Umbilical cord (tissue), 2 donors: ENCODE data around the gene CHD1L. TPM values are rescaled to one million over a fixed set of nuclear protein-coding genes. Genes with fewer than 3 reads are reported as not detected.
A peak's percentile ranks its signal among the peaks of the same experiment; 100 is the strongest.
"Not testable (repeated sequence)": the region's sequence is repeated elsewhere in the genome, so short reads cannot be mapped to it uniquely, and the experiment has no call there.

ENCODE experiments used
- DNase-seq: peaks from one replicate; pipeline ENCODE4 v3.0.0-alpha.2; 2015; ENCODE audit warnings: low spot score
- total RNA-seq: library from RNA; depleted of rRNA; stranded (reverse); fragments of >200 nt; gene quantifications from one replicate; pipeline ENCODE4 v1.2.3, GENCODE V29; 2014; ENCODE audit warnings: low replicate concordance; ENCODE audit not compliant: insufficient read depth

Gene CHD1L
- total RNA-seq, 1 donor from 2014 or later: 10.1 TPM

DNA sequence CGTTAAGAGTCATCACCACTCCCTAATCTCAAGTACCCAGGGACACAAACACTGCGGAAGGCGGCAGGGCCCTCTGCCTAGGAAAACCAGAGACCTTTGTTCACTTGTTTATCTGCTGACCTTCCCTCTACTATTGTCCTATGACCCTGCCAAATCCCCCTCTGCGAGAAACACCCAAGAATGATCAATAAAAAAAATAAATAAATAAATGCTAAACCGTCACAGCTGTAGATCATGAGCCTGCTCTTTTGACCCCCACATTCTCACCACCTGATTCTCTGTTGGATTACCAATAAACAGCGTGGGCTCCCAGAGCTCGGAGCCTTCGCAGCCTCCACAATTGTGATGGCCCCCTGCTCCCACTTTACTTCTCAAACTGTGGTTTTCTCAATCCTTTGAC, 8.6 kb upstream of the CHD1L start:
- DNase-seq: not testable (repeated sequence)

DNA sequence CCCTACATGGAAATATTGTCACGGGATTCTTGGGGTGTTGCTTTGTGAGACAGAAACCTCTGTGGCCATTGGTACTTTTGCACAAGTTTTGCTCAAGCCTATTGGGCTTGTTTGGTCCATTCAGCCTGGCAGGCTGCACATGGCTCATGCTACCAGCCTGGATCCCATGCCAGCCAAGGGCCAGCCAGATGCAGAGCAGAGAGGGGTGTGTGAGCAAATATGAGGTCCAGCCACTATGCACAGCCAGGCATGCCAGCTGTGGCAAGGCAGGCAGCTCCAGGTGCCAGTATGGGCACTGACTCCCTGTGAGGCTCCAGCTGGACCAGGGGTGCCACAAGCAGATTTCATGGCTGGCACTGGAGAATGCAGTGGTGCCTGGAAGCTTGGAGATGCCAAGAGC, 6.7 kb upstream of the CHD1L start:
- DNase-seq: no peak

DNA sequence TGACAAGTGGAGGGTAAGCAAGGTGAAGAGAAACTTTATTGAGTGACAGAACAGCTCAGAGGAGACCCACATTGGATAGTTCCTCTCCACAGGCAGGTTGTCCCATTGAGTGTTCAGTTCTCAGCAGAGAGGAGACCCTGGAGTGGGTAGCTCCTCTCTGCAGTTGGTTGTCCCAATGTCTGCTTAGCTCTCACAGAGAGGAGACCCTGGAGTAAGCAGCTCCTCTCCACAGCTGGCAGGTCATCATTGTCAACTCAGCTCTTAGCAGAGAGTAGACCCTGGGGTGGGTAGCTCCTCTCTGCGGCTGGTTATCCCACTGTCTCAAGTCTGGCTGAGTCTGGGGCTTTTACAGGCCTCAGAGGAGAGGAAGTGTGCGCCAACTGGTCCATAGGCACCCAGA, 6.0 kb upstream of the CHD1L start:
- DNase-seq: no peak

DNA sequence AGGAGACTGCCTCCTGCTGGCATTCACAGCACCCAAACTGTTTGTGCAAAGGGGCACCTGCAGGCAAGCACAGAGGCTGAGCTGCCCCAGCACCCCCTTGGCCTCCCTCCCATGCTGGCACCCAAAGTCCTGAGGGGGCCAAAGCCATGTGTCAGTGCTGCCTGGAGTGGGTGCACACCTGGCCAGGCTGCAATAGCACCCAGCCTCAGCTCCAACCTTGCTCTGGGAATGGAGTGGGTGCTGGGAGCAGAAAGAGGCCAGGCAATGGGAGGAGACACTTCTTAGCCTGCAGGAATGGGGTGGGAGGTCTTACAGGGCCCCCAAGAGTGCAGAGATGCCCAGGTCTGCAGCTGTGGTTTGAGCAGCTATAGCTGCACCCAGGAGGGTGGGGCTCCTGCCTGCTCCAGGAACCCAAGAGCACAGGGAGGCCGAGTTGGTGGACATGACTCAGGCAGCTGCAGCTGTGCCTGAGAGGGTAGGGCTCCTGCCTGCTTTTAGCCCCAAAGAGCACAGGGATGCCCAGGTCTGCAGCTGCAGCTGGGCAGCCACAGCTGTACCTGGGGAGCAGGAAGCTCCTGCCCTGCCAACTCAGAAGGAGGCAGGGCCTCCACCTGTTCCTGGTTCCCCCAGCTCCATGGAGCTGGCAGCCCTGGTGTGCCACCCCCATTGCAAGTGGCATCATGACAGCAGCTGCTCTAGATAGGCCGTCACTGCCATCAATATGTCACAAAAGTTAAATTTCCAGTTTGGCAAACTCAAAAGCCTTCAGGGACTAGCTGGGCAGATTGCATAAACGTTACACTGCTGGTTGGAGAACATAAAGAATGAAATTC, 5.3 kb upstream of the CHD1L start:
- DNase-seq: no peak

DNA sequence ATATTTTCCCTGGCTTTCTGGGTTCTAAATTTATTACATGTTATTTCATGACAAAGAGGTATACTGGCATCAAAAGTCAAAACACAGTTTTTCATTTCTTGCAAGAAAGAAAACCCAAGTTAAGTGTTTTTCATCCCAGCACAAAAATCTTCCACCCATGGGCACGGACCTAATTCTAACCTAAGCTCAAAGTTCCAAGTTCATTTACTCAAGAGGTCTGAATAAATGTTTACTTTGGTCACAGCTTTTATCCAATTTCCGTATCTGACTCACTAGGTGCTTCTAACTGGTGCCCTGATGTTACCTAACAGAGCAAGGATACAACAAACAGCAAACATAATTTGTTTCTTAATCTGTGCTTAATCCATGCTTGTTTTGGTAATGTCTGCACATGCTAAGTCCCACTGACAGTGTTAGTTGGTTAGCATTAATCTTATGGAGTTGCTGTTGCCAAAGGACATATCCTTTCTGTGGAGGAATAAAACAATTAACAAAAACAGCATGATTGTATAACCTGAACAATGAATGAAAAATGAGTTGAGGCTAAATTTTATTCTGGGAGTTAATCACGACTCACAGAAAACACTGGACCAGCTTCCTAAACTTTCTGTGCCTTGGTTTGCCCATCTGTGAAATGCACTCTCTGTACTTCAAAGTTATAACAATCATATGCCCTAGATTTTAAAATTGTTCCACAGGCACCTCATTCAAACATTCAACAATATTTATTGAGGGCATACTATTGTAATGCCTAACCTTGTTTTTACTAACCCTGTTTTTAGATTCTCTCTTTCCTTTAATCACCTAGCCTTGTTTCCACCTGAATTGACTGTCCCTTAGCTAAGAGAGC, 4.2 kb upstream of the CHD1L start:
- DNase-seq: no peak

DNA sequence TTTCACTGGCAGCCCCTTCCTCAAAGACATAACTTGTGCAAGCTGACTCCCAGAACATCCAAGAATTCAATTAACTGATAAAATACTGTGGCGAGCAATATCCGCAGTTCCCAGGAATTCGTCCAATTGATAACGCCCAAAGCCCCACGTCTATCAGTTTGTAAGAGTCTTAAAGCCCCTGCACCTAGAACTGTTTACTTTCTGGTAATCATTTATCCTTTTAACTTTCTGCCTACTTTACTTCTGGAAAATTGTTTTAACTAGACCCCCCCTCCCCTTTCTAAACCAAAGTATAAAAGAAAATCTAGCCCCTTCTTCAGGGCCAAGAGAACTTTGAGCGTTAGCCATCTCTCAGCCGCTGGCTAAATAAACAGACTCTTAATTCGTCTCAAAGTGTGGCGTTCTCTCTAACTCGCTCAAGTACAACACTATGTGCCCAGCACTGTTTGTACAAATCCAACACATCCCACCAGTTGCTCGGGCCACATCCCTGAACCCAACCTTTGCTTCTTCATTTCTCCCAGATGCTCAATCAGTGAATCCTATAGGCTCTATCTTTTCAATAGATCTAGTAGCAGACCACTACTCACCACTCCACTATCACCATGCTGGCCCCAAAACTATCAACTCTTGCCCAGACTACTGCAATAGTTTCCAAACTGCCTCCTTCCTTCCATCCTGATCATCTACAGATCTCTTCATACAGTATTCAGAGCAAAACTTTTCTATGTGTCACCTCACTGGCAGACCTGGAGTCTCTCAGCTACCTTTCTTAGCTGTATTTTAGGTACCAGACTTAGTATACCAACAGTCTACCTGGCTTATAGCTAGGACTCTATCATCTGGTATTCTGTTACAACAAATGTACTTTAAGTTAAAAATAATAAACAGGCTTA, 3.3 kb upstream of the CHD1L start:
- DNase-seq: no peak

DNA sequence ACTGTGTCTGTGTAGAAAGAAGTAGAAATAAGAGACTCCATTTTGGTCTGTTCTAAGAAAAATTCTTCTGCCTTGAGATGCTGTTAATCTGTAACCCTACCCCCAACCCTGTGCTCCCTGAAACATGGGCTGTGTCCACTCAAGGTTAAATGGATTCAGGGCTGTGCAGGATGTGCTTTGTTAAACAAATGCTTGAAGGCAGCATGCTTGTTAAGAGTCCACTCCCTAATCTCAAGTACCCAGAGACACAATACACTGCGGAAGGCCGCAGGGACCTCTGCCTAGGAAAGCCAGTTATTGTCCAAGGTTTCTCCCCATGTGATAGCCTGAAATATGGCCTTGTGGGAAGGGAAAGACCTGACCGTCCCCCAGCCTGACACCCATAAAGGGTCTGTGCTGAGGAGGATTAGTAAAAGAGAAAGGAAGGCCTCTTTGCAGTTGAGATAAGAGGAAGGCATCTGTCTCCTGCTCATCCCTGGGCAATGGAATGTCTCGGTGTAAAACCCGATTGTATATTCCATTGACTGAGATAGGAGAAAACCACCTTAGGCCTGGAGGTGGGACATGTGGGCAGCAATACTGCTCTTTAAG, 2.3 kb upstream of the CHD1L start:
- not testable (repeated sequence) for DNase-seq

DNA sequence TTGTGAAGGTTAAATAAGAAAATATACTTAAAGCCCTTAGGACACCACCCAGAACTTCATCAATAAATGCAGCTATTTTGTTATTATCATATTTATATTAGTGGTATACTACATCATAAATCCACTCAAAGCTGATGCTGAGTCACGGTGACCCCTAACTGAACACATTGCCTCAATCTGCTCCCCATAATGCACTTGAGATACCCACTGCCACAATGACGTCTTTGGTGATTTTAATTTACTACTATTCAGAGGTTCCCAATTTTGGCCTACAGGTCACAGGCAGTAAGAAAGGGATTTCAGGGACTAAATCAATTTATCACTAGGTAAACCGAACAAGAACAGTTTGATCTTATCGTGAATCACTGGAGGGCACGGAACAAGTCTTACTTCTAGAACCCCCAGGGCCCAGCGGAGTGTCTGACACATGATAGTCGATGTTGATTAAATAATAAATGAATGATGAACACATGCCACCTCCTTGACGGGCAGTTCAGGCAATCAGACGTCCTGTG, 493 bp upstream of the CHD1L start:
- DNase-seq: no peak

DNA sequence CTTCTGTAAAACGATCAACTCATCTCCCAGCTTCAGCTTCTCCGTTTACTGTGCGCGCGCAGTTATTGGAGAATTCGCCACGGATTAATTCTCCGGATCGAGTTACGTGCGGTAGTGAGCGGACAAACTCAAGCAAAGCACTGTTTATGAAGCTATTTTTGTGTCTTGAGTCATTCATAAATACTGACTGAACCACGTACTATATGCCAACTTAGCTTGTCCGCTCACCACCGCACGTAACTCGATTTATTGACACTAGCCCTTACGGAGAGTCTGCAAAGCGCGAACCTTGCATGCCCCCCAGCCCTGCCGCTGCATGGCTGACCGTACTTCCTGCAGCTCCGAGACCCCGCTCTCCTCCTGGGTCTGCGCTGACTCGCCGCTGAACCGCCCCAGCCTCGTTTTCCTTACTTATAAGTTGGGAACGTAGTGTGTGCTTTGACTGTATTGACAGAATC, 773 bp downstream of the CHD1L start:
- no peak for DNase-seq

DNA sequence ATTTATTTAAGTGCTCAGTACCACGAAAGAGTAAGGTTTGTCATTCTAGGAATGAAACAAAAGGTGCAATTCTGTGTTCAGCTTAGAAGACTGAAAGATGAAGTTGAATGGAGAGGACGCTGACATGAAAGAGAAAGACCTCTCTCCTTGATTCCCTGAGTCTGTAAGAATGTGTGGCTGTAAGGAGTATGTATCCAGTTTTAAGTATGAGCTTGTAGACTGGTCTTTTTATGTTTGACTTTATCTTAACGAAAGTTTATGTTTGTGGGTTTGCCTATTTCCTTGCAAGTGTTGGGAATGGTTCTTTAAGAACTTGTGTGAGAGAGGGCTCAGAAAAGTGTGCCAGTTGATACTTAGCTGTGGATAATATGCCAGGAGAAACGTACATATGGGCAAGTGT, 1.4 kb downstream of the CHD1L start:
- peak; percentile 6 for DNase-seq

DNA sequence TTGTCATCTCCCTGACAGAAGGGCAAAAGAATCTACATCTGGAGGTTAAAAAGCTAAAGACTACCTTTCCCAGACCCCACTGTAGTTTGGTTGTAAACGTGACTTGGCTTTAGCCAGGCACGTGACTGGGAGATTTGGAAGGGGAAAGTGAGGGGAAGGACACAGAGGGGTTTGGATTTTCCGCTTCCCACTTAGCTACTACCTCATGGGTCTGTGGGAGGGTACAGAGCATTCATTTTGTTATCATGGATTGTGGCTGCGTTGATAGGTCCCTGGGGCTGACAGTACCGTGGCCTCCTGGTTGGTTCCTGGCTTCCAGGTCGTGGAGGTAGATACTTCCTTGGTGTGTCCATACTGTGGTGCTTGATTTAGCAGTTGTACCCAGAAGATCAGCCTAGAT, 2.6 kb downstream of the CHD1L start:
- no peak for DNase-seq

DNA sequence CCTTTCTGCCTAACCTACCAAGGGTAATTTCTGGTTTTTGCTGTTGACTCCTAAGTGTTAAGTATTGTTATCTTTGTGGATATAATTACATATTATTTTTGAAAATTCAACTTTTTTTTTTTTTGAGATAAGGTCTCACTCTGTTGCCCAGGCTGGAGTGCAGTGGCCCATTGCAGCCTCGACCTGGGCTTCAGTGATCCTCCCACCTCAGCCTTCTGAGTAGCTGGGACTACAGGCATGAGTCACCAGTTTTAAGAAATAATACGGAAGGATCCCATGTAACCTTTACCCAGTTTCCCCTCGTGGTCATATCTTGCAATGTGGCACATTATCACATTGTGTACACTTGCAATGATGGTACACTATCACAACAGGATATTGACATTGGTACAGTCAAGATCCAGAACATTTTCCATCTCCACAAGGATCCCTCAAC, 3.1 kb downstream of the CHD1L start:
- DNase-seq: no peak

DNA sequence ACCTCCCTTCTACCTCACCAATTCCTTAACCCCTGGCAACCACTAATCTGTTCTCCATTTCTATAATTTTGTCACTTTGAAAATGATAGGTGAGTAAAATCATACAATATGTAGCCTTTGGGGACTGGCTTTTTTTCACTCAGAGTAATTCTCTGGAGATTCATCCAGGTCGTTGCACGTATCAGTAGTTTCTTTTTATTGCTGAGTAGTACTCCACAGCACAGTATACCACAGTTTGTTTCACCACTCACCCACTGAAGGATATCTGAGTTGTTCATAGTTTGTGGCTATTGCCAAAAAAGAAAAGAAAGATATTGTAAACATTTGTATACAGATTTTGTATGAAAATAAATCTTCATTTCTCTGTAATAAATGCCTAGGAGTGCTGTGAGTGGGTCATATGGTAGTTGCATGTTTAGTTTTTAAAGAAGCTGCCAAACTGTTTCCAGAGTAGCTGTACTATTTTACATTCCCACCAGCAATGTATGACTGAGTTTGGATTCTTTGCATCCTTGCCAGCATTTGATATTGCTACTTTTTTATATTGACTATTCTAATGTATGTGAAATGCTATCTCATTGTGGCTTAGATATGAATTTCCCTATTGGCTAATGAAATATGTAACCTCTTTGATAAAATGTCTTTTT, 3.7 kb downstream of the CHD1L start:
- no peak for DNase-seq

DNA sequence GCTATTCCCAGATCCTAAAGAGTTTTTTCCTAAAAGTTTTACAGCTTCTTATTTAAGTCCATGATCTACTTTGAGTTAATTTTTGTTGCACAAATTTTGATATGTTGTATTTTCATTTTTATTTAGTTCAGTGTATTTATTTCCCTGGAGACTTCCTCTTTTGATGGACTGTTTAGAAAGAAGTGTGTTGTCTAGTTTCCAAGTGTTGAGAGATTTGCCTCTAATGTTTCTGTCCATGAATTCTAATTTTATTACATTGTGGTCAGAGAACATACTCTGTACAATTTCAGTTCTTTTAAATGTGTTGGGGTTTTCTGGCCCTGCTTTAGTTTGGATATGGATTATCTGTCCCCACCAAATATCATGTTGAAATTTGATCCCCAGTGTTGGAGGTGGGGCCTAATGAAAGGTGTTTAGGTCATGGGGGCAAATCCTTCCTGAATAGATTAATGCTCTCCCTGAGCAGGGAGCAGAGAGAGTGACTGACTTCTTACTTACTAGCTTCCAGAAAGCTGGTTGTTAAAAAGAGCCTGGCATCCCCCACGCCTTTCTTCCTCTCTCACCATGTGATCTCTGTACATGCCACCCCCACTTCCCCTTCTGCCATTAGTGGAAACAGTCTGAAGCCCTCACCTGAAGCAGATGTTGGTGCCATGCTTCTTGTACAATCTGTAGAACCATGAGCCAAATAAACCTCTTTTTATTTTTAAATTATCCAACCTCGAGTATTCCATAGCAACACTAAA, 4.6 kb downstream of the CHD1L start:
- DNase-seq: peak; percentile 8

DNA sequence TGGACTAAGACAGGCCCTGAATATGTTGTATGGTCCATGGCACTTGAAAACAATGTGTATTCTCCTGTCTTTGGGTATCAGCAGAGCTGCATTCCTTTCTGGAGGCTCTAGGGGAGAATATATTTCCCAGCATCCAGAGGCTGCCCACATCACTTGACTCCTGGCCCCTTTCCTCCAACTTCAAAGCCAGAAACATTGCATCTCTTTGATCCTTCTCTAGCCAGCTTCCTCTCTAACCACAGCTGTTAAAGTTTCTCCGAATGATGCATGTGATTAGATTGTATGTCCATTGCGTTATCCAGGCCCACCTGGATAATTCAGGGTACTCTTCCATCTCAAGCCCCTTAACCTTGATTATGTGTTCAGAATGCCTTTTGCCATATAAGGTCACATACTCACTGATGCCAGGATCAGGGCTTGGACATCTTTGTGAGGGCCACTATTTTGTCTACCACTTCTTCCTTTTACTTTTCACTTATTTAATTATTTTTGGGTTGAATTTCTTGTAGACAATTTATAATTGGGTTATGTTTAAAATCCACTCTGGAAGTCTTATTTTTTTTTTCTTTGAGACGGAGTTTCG, 5.3 kb downstream of the CHD1L start:
- no peak for DNase-seq

DNA sequence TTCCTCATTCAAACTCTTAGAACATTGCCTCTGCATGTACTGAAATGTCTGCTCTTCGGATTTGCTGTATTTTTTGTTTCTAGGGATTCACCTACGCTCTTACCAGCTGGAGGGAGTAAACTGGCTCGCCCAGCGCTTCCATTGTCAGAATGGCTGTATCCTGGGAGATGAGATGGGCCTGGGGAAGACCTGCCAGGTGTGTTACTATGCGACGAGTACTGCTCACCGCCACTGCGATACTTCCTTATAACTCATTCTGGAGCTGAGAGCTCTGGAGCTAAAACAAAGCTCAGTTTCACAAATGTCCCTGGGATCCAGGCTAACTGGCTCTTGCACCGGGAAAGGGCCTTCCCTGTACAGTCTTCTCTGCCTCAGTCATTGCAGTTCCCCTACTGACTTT, 10.1 kb downstream of the CHD1L start:
- DNase-seq: no peak

DNA sequence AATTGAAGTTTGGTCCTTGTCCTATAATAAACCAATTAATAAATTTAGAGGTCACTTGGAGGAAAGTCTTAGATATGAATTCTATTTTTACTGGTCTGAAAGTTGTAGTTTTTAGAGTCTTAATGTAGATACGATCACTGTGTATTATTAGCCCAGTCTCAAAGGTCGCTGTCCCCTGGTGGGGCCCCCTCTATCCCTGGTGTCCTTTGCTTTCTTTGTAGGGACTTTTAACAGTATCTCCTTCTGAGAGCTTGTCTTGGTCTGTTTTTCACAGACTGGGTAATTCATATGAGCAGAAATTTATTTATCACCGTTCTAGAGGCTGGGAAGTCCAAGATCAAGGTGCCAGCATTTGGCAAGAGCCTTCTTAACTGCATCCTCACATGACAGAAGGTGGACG, 18.5 kb downstream of the CHD1L start:
- no peak for DNase-seq

DNA sequence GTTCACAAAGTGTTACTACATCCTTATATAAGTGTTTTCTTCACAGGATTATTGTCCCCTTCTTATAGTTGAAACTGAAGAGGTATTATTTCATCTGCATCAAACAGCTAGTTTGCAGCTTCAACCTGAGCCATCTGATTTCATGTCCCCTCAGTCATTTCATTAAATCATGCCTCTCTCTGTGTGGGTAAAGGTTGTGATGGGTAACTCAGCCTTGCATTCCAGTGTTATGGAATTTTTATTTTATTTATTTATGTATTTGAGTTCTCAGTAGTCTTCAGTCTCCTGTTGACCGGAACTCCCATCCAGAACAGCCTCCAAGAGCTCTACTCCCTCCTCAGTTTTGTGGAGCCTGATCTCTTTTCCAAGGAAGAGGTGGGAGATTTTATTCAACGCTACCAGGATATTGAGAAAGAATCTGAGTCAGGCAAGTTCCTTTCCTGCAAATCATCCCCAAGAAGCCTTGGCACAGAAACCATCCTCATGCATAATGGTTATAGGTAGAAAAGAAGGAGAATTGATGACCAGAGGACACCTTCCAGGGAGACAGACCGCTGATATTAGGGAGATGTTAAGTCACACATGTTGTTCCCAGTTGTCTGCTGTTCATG, 21.8 kb downstream of the CHD1L start:
- DNase-seq: no peak

DNA sequence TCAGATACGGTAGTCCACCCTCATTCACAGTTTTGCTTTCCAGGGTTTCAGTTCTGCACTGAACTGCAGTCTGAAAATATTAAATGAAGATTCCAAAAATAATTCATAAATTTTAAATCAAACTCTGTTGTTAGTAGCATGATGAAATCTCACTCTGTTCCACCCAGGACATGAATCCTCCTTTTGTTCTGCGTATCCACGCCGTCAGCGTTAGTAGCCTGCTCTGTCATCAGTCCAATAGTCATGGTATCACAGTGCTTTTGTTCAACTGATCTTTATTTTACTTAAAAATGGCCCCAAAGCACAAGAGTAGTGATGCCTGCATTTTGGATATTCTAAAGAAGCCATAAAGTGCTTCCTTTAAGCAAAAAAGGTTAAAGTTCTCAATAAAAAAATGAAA, 23.9 kb downstream of the CHD1L start:
- no peak for DNase-seq
